Suprapubic skin (tissue), 4 donors: Measurements from ENCODE around the gene PLXDC2. TPM values are rescaled to one million over a fixed set of nuclear protein-coding genes. Genes with fewer than 3 reads are reported as not detected.

ENCODE experiments used
- DNase-seq, 2 donors: peaks; one replicate each; pipeline ENCODE4 v3.0.0-alpha.2; 2019; ENCODE audit warnings: low spot score in 2 of 2
- H3K27ac ChIP-seq: fragments of 200-600 bp; sonication (generic); one replicate; pipeline ENCODE4 v1.5.1; 2019
- H3K27me3 ChIP-seq: fragments of 200-600 bp; sonication (generic); one replicate; pipeline ENCODE4 v1.5.1; 2019
- H3K36me3 ChIP-seq: fragments of 200-600 bp; sonication (generic); one replicate; pipeline ENCODE4 v1.5.1; 2019
- H3K4me1 ChIP-seq: fragments of 200-600 bp; sonication (generic); one replicate; pipeline ENCODE4 v1.5.1; 2019
- H3K4me3 ChIP-seq: fragments of 200-600 bp; sonication (generic); one replicate; pipeline ENCODE4 v1.5.1; 2019; ENCODE audit warnings: mild to moderate bottlenecking
- H3K9me3 ChIP-seq: fragments of 200-600 bp; sonication (generic); one replicate; pipeline ENCODE4 v1.5.1; 2019
- EP300 ChIP-seq: sonication (generic); formaldehyde crosslinking; IDR thresholded peaks from one replicate; pipeline ENCODE4 v1.6.1; 2017; ENCODE audit warnings: antibody characterized with exemption
- POLR2A ChIP-seq, 2 donors: fragments of 450-650 bp; IDR thresholded peaks; one replicate each; pipeline ENCODE4 v1.6.1; 2017; ENCODE audit warnings: antibody characterized with exemption in 2 of 2, mild to moderate bottlenecking in 2 of 2, moderate library complexity in 2 of 2
- POLR2AphosphoS5 ChIP-seq, 3 donors: sonication (generic); formaldehyde crosslinking; IDR thresholded peaks; one replicate each; pipeline ENCODE4 v1.6.1; 2017; ENCODE audit warnings: antibody characterized with exemption in 3 of 3
- WGBS: methylation state at CpG from one replicate; pipeline ENCODE4 v1.1.5; 2018; 5-methylcytosine and 5-hydroxymethylcytosine counted together
- total RNA-seq, 4 donors: library from RNA; depleted of rRNA; stranded (reverse); fragments of >200 nt; gene quantifications; one replicate each; pipeline ENCODE4 v1.1.0, GENCODE V29; 2016
- TF ChIP-seq, protein P1 (sequence below), 2 donors: fragments of 200-600 bp in 1 of 2; fragments of 450-650 bp in 1 of 2; sonication (generic) in 1 of 2; IDR thresholded peaks; one replicate each; pipeline ENCODE4 v1.5.1; 2016 to 2019; ENCODE audit warnings: antibody characterized with exemption in 2 of 2, mild to moderate bottlenecking in 1 of 2, moderate library complexity in 1 of 2

PLXDC2 gene
- total RNA-seq, 4 donors from 2014 or later, result 93.0 to 97.0 (median 95.0) TPM

DNA sequence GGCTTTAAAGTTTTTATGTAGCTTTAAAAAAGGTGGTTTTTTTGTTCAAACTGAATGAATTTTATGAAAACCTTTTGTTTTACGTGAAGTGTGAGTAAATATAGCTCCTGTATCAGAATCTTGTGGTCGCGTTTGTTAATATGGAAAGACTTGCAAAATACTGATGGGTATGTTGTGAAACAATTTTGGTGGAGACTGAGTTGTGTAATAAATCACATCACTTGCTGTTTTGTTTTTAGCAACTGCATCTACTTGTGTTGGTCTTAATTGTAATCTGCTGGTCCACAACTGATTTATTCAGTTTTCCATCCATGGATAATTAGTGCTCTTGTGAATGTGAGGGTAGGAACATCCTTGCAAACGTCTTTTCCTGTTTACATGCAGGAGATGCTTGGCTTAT lies 10.5 kb downstream of the PLXDC2 start:
- peaks cover 60% of the 10 kb centered on the region for H3K4me1 ChIP-seq
- H3K9me3 ChIP-seq, result no peaks in the 10 kb centered on the region
- TF ChIP-seq POLR2AphosphoS5 (IDR thresholded peaks at IDR 0.05), result peak in 2 of 3 donors; percentile 15 to 88
- TF ChIP-seq, protein P1, sequence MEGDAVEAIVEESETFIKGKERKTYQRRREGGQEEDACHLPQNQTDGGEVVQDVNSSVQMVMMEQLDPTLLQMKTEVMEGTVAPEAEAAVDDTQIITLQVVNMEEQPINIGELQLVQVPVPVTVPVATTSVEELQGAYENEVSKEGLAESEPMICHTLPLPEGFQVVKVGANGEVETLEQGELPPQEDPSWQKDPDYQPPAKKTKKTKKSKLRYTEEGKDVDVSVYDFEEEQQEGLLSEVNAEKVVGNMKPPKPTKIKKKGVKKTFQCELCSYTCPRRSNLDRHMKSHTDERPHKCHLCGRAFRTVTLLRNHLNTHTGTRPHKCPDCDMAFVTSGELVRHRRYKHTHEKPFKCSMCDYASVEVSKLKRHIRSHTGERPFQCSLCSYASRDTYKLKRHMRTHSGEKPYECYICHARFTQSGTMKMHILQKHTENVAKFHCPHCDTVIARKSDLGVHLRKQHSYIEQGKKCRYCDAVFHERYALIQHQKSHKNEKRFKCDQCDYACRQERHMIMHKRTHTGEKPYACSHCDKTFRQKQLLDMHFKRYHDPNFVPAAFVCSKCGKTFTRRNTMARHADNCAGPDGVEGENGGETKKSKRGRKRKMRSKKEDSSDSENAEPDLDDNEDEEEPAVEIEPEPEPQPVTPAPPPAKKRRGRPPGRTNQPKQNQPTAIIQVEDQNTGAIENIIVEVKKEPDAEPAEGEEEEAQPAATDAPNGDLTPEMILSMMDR (IDR thresholded peaks at IDR 0.05), result no peak
- no peaks in the 10 kb centered on the region for H3K27me3 ChIP-seq
- H3K27ac ChIP-seq, result peak overlapping the region; percentile 84
- no peaks in the 10 kb centered on the region for H3K36me3 ChIP-seq
- H3K4me3 ChIP-seq, result no peak overlapping the region
- 32% methylated on average over 4 of the region's 4 CpGs for WGBS
- no peak for DNase-seq

DNA sequence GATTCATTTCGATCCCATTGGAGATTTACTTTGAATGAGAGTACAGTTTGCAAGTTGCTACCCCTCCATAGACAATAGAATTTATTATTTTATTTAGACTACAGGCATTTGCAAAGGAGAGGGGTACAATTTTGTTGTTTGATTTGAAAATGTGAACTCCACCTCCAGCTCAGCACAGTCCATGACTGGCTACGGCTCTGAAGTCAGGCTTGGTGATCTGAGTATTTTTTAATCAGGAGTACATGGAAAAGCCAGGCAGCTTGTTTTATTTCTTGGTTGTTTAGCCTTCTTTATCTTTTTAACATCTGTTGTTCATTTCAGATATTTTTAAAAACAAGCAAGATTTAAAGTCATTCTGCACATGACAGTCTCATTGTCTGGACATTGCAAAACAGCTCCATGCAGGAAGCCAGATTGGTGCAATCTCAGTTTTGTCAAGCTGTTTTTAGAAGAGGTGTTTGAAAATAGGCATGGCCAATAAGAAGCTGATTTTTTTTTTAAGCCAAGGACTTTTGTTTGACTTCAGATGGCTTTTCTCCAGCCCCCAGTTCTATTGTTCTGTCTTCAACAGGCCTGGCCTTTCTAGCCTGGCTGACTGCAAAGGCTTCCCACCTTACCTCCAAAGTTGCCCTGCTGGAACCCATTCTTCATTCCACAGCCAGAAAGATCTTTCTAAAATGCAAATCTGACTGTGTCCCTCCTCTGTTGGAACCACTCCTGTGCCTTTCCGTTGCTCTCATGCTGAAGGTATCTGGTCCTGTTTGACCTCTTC lies 12.2 kb downstream of the PLXDC2 start:
- Histone ChIP-seq H3K4me3 (no peak overlapping the region), H3K27me3 (no peaks in the 10 kb centered on the region), H3K27ac (peak overlapping the region; percentile 84), H3K36me3 (no peaks in the 10 kb centered on the region), H3K9me3 (no peaks in the 10 kb centered on the region), H3K4me1 (peaks cover 73% of the 10 kb centered on the region)
- peak in 2 of 3 donors; percentile 49 to 61 for TF ChIP-seq POLR2AphosphoS5 (IDR thresholded peaks at IDR 0.05)
- TF ChIP-seq POLR2A (IDR thresholded peaks at IDR 0.05), result no peak
- DNase-seq, result no peak
- WGBS, result 40% methylated on average over 3 of the region's 3 CpGs

DNA sequence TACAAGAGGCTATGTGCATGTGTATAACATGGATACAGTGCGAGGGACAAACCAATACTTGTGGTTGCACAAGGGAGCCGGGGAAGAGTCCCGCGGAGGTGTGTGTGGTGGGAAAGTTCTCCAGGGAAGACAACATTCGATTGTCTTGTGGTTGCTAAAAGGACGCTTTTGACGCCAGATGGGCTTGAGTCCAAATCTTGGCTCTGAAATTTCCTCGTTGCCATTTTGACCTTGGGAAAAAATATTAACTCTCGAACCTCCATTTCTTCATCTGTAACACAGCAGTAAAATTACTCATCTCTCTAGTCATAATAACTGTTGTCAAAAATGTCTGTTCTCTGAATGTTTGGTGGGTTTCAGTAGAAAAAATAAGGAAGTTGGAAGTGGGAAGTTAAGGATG lies 16.5 kb downstream of the PLXDC2 start:
- 26% methylated on average over 9 of the region's 9 CpGs for WGBS
- TF ChIP-seq POLR2A (IDR thresholded peaks at IDR 0.05) (no peak), POLR2AphosphoS5 (IDR thresholded peaks at IDR 0.05) (no peak), EP300 (no peak)
- TF ChIP-seq, protein P1 (IDR thresholded peaks at IDR 0.05), result no peak
- Histone ChIP-seq H3K36me3 (no peaks in the 10 kb centered on the region), H3K4me3 (peak overlapping the region; percentile 8), H3K27ac (peak overlapping the region; percentile 81), H3K4me1 (peaks cover 70% of the 10 kb centered on the region), H3K27me3 (no peaks in the 10 kb centered on the region), H3K9me3 (no peaks in the 10 kb centered on the region)
- DNase-seq, result no peak

DNA sequence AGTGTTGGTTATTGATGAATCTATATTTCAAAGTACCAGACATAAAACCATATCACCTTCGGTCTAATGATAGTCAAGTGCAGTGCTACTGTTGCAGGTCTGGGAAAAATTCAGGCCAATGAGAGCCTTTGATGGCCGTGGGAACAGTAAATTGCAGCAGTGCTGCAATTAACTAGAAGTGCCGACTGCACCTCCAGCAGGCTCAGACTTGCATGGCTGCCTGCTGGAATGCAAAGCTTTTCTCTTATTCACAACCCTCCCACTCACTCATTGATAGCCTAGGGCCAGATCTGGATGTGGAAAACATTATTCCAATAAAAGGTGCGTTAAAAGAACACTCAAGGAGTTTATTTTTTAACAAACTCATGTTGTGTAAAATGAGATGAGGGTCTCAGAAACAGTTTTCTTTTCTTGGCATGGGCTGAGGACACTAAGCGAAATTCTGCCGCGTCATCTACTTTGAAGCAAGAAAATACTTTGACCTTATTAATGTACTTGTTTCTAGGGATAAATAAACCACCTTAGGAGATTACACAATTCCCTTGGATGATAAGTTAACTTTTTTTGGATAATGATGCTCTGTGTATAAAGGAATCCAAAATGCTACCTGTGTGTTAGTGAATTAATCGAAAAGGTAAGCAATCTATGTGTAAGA lies 17.1 kb downstream of the PLXDC2 start:
- DNase-seq, result no peak
- H3K27me3 ChIP-seq, result no peaks in the 10 kb centered on the region
- peak overlapping the region; percentile 8 for H3K4me3 ChIP-seq
- H3K36me3 ChIP-seq, result no peaks in the 10 kb centered on the region
- 55% methylated on average over 8 of the region's 8 CpGs for WGBS
- H3K27ac ChIP-seq, result peak overlapping the region; percentile 81
- no peaks in the 10 kb centered on the region for H3K9me3 ChIP-seq
- peaks cover 70% of the 10 kb centered on the region for H3K4me1 ChIP-seq
- TF ChIP-seq EP300, result no peak
- TF ChIP-seq POLR2AphosphoS5 (IDR thresholded peaks at IDR 0.05), result peak in 1 of 3 donors; percentile 52

DNA sequence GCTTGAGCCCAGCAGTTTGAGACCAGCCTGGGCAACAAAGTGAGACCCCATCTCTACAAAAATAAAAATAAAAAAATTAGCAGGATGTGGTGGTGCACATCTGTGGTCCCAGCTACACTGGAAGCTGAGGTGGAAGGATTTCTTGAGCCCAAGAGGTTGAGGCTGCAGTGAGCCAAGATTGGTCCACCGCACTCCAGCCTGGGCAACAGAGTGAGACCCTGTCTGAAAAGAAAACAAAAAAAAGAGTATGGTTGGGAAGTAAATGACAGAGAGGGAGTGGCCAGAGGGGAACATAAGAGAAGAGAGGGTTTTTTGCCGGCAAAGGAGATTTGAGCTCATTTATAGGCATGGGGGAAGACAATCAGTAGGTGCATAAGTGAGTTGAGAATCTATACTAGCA lies 19.7 kb downstream of the PLXDC2 start:
- TF ChIP-seq, protein P1 (IDR thresholded peaks at IDR 0.05), result no peak
- TF ChIP-seq POLR2AphosphoS5 (IDR thresholded peaks at IDR 0.05), result no peak
- TF ChIP-seq POLR2A (IDR thresholded peaks at IDR 0.05), result no peak
- TF ChIP-seq EP300, result no peak
- Histone ChIP-seq H3K4me3 (no peak overlapping the region), H3K36me3 (no peaks in the 10 kb centered on the region), H3K27me3 (no peaks in the 10 kb centered on the region), H3K27ac (no peak overlapping the region), H3K4me1 (peaks cover 59% of the 10 kb centered on the region), H3K9me3 (no peaks in the 10 kb centered on the region)
- WGBS, result 82% methylated on average over 2 of the region's 2 CpGs
- DNase-seq, result no peak

DNA sequence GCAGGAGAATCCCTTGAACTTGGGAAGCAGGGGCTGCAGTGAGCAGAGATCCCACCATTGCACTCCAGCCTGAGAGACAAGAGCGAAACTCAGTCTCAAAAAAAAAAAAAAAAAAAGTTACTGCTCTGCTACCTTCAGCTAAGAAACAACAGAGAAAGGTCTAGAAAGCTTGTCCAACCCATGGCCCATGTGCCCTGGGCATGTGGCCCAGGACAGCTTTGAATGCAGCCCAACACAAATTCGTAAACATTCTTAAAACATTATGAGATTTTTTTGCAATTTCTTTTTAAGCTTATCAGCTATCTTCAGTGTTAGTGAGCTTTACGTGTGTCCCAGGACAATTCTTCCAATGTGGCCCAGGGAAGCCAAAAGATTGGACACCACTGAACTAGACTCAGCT lies 22.9 kb downstream of the PLXDC2 start:
- peaks cover 38% of the 10 kb centered on the region for H3K4me1 ChIP-seq
- H3K27ac ChIP-seq, result no peak overlapping the region
- H3K27me3 ChIP-seq, result no peaks in the 10 kb centered on the region
- no peaks in the 10 kb centered on the region for H3K9me3 ChIP-seq
- TF ChIP-seq, protein P1 (IDR thresholded peaks at IDR 0.05), result no peak
- no peak for TF ChIP-seq POLR2A (IDR thresholded peaks at IDR 0.05)
- no peak for TF ChIP-seq POLR2AphosphoS5 (IDR thresholded peaks at IDR 0.05)
- no peak for TF ChIP-seq EP300
- H3K36me3 ChIP-seq, result no peaks in the 10 kb centered on the region
- WGBS, result 67% methylated on average over 3 of the region's 3 CpGs
- no peak overlapping the region for H3K4me3 ChIP-seq
- DNase-seq, result no peak
